HepG2 (cell line): ENCODE measurements around the gene FGD5. TPM values are rescaled to one million over a fixed set of nuclear protein-coding genes. Genes with fewer than 3 reads are reported as not detected.
A peak's percentile ranks its signal among the peaks of the same experiment; 100 is the strongest.

Experiments used
- ATAC-seq: fragments of 200-7000 bp; cut with Tn5 transposase; 3 replicates; pipeline ENCODE4 v1.9.1; 2020; ENCODE audit warnings: mild to moderate bottlenecking, moderate library complexity
- BruUV-seq: library from RNA; stranded (reverse); fragments of 400-500 nt; replicated peaks from 2 replicates; lab custom pipeline; 2021; lab: Mats Ljungman, UMichigan
- CTCF ChIA-PET: fragments of 300-600 bp; formaldehyde crosslinking; extraction: SDS; loops from one replicate; lab custom pipeline; 2021; ENCODE audit warnings: low total read pairs, inconsistent platforms, low intra/inter-chr PET ratio; lab: Yijun Ruan, JAX
- POLR2A ChIA-PET: fragments of 350-600 bp; sonication (Branson Sonifier 250); formaldehyde crosslinking; loops from one replicate; lab custom pipeline; 2020; ENCODE audit warnings: antibody characterized with exemption, inconsistent platforms; lab: Yijun Ruan, JAX
- DNase-seq: peaks from one replicate; pipeline ENCODE4 v3.0.0-alpha.2; 2015; ENCODE audit warnings: low spot score
- FAIRE-seq: peaks from 3 replicates; lab custom pipeline; 2011; peaks lifted over from hg19 to GRCh38; lab: Jason Lieb, UNC
- H2AFZ ChIP-seq: one replicate; pipeline ENCODE4 v1.6.1; 2011; ENCODE audit warnings: low read length, inconsistent platforms
- H3K27ac ChIP-seq: fragments of 300-600 bp; 3 replicates; pipeline ENCODE4 v1.8.0; 2011; ENCODE audit warnings: mixed run types, mild to moderate bottlenecking, mixed read lengths, low read length, inconsistent platforms; ENCODE audit not compliant: insufficient read depth; ENCODE audit errors: extremely low read length
- H3K27me3 ChIP-seq, 2 experiments: fragments of 200-600 bp in 1 of 2; 2 replicates in 1 of 2; 3 replicates in 1 of 2; pipeline versions ENCODE4 v1.6.0 to v1.8.0; 2011; ENCODE audit warnings: low read length in 2 of 2, mild to moderate bottlenecking in 2 of 2, moderate library complexity in 2 of 2, inconsistent platforms in 1 of 2; ENCODE audit not compliant: insufficient read depth in 2 of 2, control insufficient read depth in 1 of 2
- H3K36me3 ChIP-seq, 2 experiments: fragments of 200-600 bp in 1 of 2; replicated peaks in 1 of 2; 2 replicates in 1 of 2; 3 replicates in 1 of 2; pipeline versions ENCODE4 v1.5.1 to v1.8.0; 2011; ENCODE audit warnings: low read length in 2 of 2, inconsistent platforms in 1 of 2; ENCODE audit not compliant: insufficient read depth in 2 of 2, control insufficient read depth in 1 of 2
- H3K4me1 ChIP-seq: 2 replicates; pipeline ENCODE4 v1.5.1; 2012; ENCODE audit warnings: low read length, inconsistent platforms; ENCODE audit not compliant: insufficient read depth
- H3K4me2 ChIP-seq: 2 replicates; pipeline ENCODE4 v1.6.0; 2011; ENCODE audit warnings: low read depth, low read length, inconsistent platforms
- H3K4me3 ChIP-seq, 3 experiments: fragments of 200-600 bp in 1 of 3; sonication (generic), shearing (Covaris generic) in 1 of 3; replicated peaks in 1 of 3; 2 replicates each; pipeline ENCODE4 v1.5.1; 2011 to 2016; ENCODE audit warnings: low read length in 3 of 3, inconsistent platforms in 2 of 3, low read depth in 2 of 3, mild to moderate bottlenecking in 2 of 3, control low read depth in 1 of 3, mixed read lengths in 1 of 3; ENCODE audit not compliant: insufficient read depth in 1 of 3
- H3K79me2 ChIP-seq: one replicate; pipeline ENCODE4 v1.6.1; 2011; ENCODE audit warnings: low read length, inconsistent platforms; ENCODE audit not compliant: insufficient read depth
- H3K9ac ChIP-seq: 2 replicates; pipeline ENCODE4 v1.6.0; 2011; ENCODE audit warnings: mild to moderate bottlenecking, low read depth, low read length, inconsistent platforms; ENCODE audit not compliant: insufficient read depth
- H3K9me3 ChIP-seq: 2 replicates; pipeline ENCODE4 v1.5.1; 2012; ENCODE audit warnings: mild to moderate bottlenecking, low read length
- H4K20me1 ChIP-seq: 2 replicates; pipeline ENCODE4 v1.6.0; 2011; ENCODE audit warnings: inconsistent platforms, mild to moderate bottlenecking, low read length, moderate library complexity; ENCODE audit not compliant: insufficient read depth
- CREBL2 ChIP-seq: sonication (generic); formaldehyde crosslinking; IDR thresholded peaks from 2 replicates; pipeline ENCODE4 v1.8.1; 2023; ENCODE audit warnings: missing genetic modification reagents, mild to moderate bottlenecking, borderline replicate concordance
- CREM ChIP-seq, 2 experiments: sonication (generic) in 1 of 2; formaldehyde crosslinking in 1 of 2; IDR thresholded peaks; 2 replicates each; pipeline versions ENCODE4 v1.4.0 to v1.6.1; 2016 to 2020; ENCODE audit warnings: antibody characterized with exemption in 1 of 2, mild to moderate bottlenecking in 1 of 2, missing genetic modification reagents in 1 of 2
- FOXP1 ChIP-seq, 2 experiments: fragments of 450-650 bp in 1 of 2; IDR thresholded peaks; 2 replicates each; pipeline ENCODE4 v1.6.1; 2017 to 2018; ENCODE audit warnings: antibody characterized with exemption in 1 of 2
- GABPB1 ChIP-seq: IDR thresholded peaks from 2 replicates; pipeline ENCODE4 v1.6.1; 2016; ENCODE audit warnings: mild to moderate bottlenecking, missing genetic modification reagents, moderate library complexity, missing compliant biosample characterization
- NR2F6 ChIP-seq, 2 experiments: IDR thresholded peaks; 2 replicates each; pipeline ENCODE4 v1.6.1; 2016; ENCODE audit warnings: antibody characterized with exemption in 1 of 2, mild to moderate bottlenecking in 1 of 2
- SALL1 ChIP-seq: sonication (generic); formaldehyde crosslinking; IDR thresholded peaks from 2 replicates; pipeline ENCODE4 v1.8.0; 2022; ENCODE audit warnings: mild to moderate bottlenecking, missing genetic modification reagents
- TEF ChIP-seq: sonication (generic); formaldehyde crosslinking; IDR thresholded peaks from 2 replicates; pipeline ENCODE4 v1.5.0; 2020; ENCODE audit warnings: missing genetic modification reagents
- ZNF567 ChIP-seq: sonication (generic); formaldehyde crosslinking; IDR thresholded peaks from 2 replicates; pipeline ENCODE4 v1.8.1; 2023; ENCODE audit warnings: mild to moderate bottlenecking, missing genetic modification reagents, borderline replicate concordance
- ZNF7 ChIP-seq: IDR thresholded peaks from 2 replicates; pipeline ENCODE4 v1.6.1; 2016; ENCODE audit warnings: missing biosample characterization, missing genetic modification reagents
- ZNF850 ChIP-seq: sonication (generic); formaldehyde crosslinking; conservative IDR thresholded peaks from 2 replicates; pipeline ENCODE4 v1.9.0; 2021; ENCODE audit warnings: mild to moderate bottlenecking, missing genetic modification reagents
- WGBS: methylation state at CpG from one replicate; pipeline ENCODE4 v1.1.6; 2017; ENCODE audit warnings: low lambda C conversion rate; 5-methylcytosine and 5-hydroxymethylcytosine counted together
- in situ Hi-C: cut with HindIII; loops from 2 replicates; pipeline ENCODE4 v1.10.0; 2017; ENCODE audit warnings: low pct_unique_long_range_greater_than_20kb; ENCODE audit not compliant: extremely low pct_ligation_motif_present
- intact Hi-C: fragments of 100-400 bp; cut with micrococcal nuclease; formaldehyde crosslinking; loops from one replicate; pipeline ENCODE4 v1.10.0; 2022; ENCODE audit not compliant: unreplicated experiment
- polyA plus RNA-seq, 8 experiments: library from polyadenylated mRNA; depleted of rRNA in 3 of 8; stranded (reverse) in 7 of 8; unstranded in 1 of 8; fragments of >200 nt; fragmentation: Illumina TruSeq in 4 of 8; extraction: Trizol in 4 of 8; gene quantifications; 2 replicates each; pipeline versions ENCODE4 v1.2.1 to v1.2.3, GENCODE V29; 2011 to 2016; ENCODE audit warnings: low read depth in 4 of 8, missing spikeins in 1 of 8, mixed read lengths in 1 of 8; ENCODE audit not compliant: insufficient read depth in 1 of 8
- total RNA-seq, 5 experiments: library from RNA; depleted of rRNA; stranded (reverse); fragments of >200 nt; fragmentation: Illumina TruSeq; extraction: Trizol; gene quantifications; 2 replicates each; pipeline ENCODE4 v1.2.3, GENCODE V29; 2016; ENCODE audit warnings: low read depth in 1 of 5

Gene FGD5
- total and polyA plus RNA-seq, 2 of the 13 experiments (the other 11 are each of a cell fraction or from before 2014, with no cell fraction given), result 0.17 TPM; not detected in 1

- TF ChIP-seq ZNF567 (CRISPR knock-in tag) (no peak), ZNF7 (CRISPR knock-in tag) (peak; percentile 91), CREBL2 (CRISPR knock-in tag) (no peak), ZNF850 (no peak)
Measured at GRCh38 chr3:14929310-14930074, 110.7 kb downstream of the FGD5 start.

GRCh38 chr3:14933820-14934425 is 115.2 kb downstream of the FGD5 start:
- DNase-seq (no peak), FAIRE-seq (no peak), ATAC-seq (peak; percentile 59)
- Histone ChIP-seq H3K79me2 (no peaks in the 10 kb centered on the region), H3K36me3 (no peaks in the 10 kb centered on the region), H3K9me3 (no peaks in the 10 kb centered on the region), H3K27ac (no peak overlapping the region), H3K9ac (no peak overlapping the region), H4K20me1 (no peaks in the 10 kb centered on the region), H3K27me3 (no peaks in the 10 kb centered on the region), H3K4me1 (peaks cover 44% of the 10 kb centered on the region), H3K4me2 (peak overlapping the region; percentile 48), H3K4me3 (0 out of 6 replicates have a peak overlapping the region, but pooled peaks of 1 of the 3 experiments have one; percentile 17), H2AFZ (no peak overlapping the region)
- in situ Hi-C loops (no loop called here), intact Hi-C loops (no loop called here)
- no TSS peak for BruUV-seq
- WGBS, result 0% methylated on average over 7 of the region's 7 CpGs
- TF ChIP-seq FOXP1 (IDR thresholded peaks at IDR 0.05) (no peak), FOXP1 (CRISPR knock-in tag; IDR thresholded peaks at IDR 0.05) (0 out of 2 replicates have a peak, but pooled peaks have one; percentile 48), SALL1 (CRISPR knock-in tag) (0 out of 2 replicates have a peak, but pooled peaks have one; percentile 19), TEF (CRISPR knock-in tag) (no peak), GABPB1 (CRISPR knock-in tag) (no peak), CREM (IDR thresholded peaks at IDR 0.05) (0 out of 2 replicates have a peak, but pooled peaks have one; percentile 25), CREM (CRISPR knock-in tag; IDR thresholded peaks at IDR 0.05) (no peak), NR2F6 (IDR thresholded peaks at IDR 0.05) (0 out of 2 replicates have a peak, but pooled peaks have one; percentile 20), NR2F6 (CRISPR knock-in tag; IDR thresholded peaks at IDR 0.05) (no peak)
- POLR2A ChIA-PET, result no interaction called here
- CTCF ChIA-PET, result no interaction called here

More at GRCh38 chr3:14929310-14930074, 110.7 kb downstream of the FGD5 start:
- Histone ChIP-seq H3K4me2 (no peak overlapping the region), H3K36me3 (no peaks in the 10 kb centered on the region), H4K20me1 (no peaks in the 10 kb centered on the region), H2AFZ (no peak overlapping the region), H3K4me1 (peaks cover 18% of the 10 kb centered on the region), H3K79me2 (no peaks in the 10 kb centered on the region), H3K9ac (no peak overlapping the region), H3K4me3 (no peak overlapping the region), H3K27ac (no peak overlapping the region), H3K27me3 (peaks cover 0 to 1% of the 10 kb centered on the region in 2 experiments; a peak in 1 of 5 replicates), H3K9me3 (no peaks in the 10 kb centered on the region)
- 51% methylated on average over 2 of the region's 2 CpGs for WGBS
- BruUV-seq, result no TSS peak
- DNase-seq, result no peak
- in situ Hi-C loops (loop anchor here (10.0 kb wide), 1 partner anchor 115 kb away; no protein-coding TSS in a partner anchor), intact Hi-C loops (loop anchor here (5.0 kb wide), 2 partner anchors 63 to 113 kb away; no protein-coding TSS in a partner anchor)
- POLR2A ChIA-PET, result no interaction called here
- ATAC-seq, result no peak
- CTCF ChIA-PET, result no interaction called here
- no peak for FAIRE-seq
